ENCODE measurements around the gene AUNIP. TPM values are rescaled to one million over a fixed set of nuclear protein-coding genes. Genes with fewer than 3 reads are reported as not detected.
A peak's percentile ranks its signal among the peaks of the same experiment; 100 is the strongest.
"Not testable (repeated sequence)": the region's sequence is repeated elsewhere in the genome, so short reads cannot be mapped to it uniquely, and the experiment has no call there.

Gene AUNIP
- total and polyA plus RNA-seq, 5 donors from 2014 or later: 0.15 to 0.26 (median 0.20) TPM; not detected in 2

DNA sequence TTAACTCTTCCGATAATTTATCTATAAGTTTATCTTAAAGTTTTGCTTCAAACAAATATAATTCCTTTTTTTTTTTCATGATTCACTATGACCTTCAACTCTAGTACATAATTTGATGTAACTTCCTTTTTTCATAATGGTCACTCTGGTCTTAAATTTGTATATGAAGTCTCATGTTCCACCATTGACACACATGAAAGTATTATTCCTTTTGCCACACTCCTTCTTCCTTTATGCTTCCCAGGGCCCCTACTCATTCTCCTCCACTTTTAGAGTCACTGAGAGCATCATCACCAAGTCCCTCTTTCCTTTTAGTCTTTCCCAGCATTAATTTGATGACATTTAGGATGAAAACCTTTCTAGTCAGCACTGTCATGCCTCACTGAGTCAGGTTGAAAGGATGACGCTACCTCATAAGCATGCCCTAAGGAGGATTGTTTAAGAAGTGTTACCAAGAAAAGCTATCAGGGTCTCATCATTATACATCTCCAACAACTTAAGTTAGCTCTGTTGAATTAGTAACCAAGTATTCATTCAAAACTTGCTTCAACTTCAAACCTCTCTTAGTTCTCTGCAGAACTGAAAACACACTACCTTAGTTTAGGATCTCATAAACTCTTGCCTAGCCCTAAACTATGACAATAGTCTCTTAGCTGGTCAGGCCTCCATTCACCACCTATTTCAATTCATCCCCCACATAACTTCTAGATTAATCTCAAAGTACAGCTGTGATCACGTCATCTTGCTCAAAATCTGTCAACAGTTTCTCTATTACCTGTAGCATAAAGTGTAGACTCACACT is 14.5 kb downstream of the AUNIP start:
- Mint-ChIP-seq H3K9me3 (no peaks in the 10 kb centered on the region), H3K4me3 (no peak overlapping the region), H3K27me3 (no peaks in the 10 kb centered on the region), H3K36me3 (no peaks in the 10 kb centered on the region), H3K27ac (no peak overlapping the region), H3K4me1 (no peaks in the 10 kb centered on the region)
- H3K4me1 ChIP-seq (ENCODE audit: control insufficient read depth, insufficient read depth, low read length, poor library complexity, severe bottlenecking): no peaks in the 10 kb centered on the region
- H3K36me3 ChIP-seq (ENCODE audit: control insufficient read depth, insufficient read depth, low read length): no peaks in the 10 kb centered on the region
- no peak for ATAC-seq (ENCODE audit: low read depth in 2 of 2)
- H3K9me3 ChIP-seq (ENCODE audit: control insufficient read depth in 2 of 2, low read length in 2 of 2): peaks cover 0 to 2% of the 10 kb centered on the region in 2 experiments
- no peak overlapping the region for H3K27ac ChIP-seq (ENCODE audit: insufficient read depth, low read length, poor library complexity, severe bottlenecking)
- no peaks in the 10 kb centered on the region for H3K27me3 ChIP-seq (ENCODE audit: control insufficient read depth, insufficient read depth, low read length)
- no peak for DNase-seq
- H3K4me3 ChIP-seq (ENCODE audit: low read depth, low read length): no peak overlapping the region

DNA sequence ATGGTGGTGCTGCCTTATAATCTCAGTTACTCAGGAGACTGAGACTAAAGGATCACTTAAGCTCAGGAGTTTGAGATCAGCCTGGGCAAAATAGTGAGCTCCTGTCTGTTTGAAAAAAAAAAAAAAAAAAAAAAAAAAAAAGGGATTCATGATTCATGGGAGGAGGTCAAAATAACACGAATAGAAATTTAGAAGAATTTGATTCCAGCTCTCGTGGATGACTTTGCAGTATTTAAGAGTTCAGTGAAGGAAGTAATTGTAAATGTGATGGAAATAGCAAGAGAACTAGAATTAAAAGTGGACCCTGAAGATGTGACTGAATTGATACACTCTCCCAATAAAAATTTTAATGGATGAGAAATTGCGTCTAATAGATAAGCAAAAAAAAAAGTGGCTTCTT is 15.8 kb downstream of the AUNIP start:
- Mint-ChIP-seq H3K27me3 (no peaks in the 10 kb centered on the region), H3K4me1 (no peaks in the 10 kb centered on the region), H3K4me3 (no peak overlapping the region), H3K9me3 (peaks cover 0 to 4% (median 0%) of the 10 kb centered on the region in 7 donors), H3K27ac (no peak overlapping the region), H3K36me3 (no peaks in the 10 kb centered on the region)
- ATAC-seq (ENCODE audit: low read depth in 2 of 2): no peak
- Histone ChIP-seq H3K4me1 (ENCODE audit: control insufficient read depth, insufficient read depth, low read length, poor library complexity, severe bottlenecking) (no peaks in the 10 kb centered on the region), H3K27me3 (ENCODE audit: control insufficient read depth, insufficient read depth, low read length) (no peaks in the 10 kb centered on the region), H3K27ac (ENCODE audit: insufficient read depth, low read length, poor library complexity, severe bottlenecking) (no peak overlapping the region), H3K36me3 (ENCODE audit: control insufficient read depth, insufficient read depth, low read length) (no peaks in the 10 kb centered on the region), H3K4me3 (ENCODE audit: low read depth, low read length) (no peak overlapping the region), H3K9me3 (ENCODE audit: control insufficient read depth in 2 of 2, low read length in 2 of 2) (peaks cover 0 to 2% of the 10 kb centered on the region in 2 experiments)
- DNase-seq: no peak

DNA sequence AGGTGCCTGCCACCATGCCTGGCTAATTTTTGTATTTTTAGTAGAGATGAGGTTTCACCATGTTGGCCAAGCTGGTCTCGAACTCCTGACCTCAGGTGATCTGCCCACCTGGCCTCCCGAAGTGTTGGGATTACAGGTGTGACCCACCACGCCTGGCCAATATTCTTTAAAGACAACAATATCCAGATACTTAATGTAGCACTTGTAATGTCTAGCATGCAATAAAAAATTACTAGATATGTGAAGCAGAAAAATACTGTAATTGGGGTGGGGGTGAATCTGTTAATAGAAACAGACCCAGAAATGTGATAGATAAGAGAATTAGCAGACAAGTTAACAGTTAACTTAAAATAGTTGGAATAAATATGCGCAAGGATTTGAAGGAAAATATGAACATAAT is 19.4 kb downstream of the AUNIP start:
- H3K27me3 ChIP-seq (ENCODE audit: control insufficient read depth, insufficient read depth, low read length); H3K4me3 ChIP-seq (ENCODE audit: low read depth, low read length); H3K9me3 ChIP-seq (ENCODE audit: control insufficient read depth in 2 of 2, low read length in 2 of 2); H3K4me1 Mint-ChIP-seq; H3K27me3 Mint-ChIP-seq; H3K27ac ChIP-seq (ENCODE audit: insufficient read depth, low read length, poor library complexity, severe bottlenecking); H3K4me3 Mint-ChIP-seq; H3K9me3 Mint-ChIP-seq; H3K36me3 ChIP-seq (ENCODE audit: control insufficient read depth, insufficient read depth, low read length); H3K36me3 Mint-ChIP-seq; ATAC-seq (ENCODE audit: low read depth in 2 of 2); H3K4me1 ChIP-seq (ENCODE audit: control insufficient read depth, insufficient read depth, low read length, poor library complexity, severe bottlenecking); DNase-seq: not testable (repeated sequence)
- H3K27ac Mint-ChIP-seq: peak overlapping the region in 1 of 3 donors; percentile 82

DNA sequence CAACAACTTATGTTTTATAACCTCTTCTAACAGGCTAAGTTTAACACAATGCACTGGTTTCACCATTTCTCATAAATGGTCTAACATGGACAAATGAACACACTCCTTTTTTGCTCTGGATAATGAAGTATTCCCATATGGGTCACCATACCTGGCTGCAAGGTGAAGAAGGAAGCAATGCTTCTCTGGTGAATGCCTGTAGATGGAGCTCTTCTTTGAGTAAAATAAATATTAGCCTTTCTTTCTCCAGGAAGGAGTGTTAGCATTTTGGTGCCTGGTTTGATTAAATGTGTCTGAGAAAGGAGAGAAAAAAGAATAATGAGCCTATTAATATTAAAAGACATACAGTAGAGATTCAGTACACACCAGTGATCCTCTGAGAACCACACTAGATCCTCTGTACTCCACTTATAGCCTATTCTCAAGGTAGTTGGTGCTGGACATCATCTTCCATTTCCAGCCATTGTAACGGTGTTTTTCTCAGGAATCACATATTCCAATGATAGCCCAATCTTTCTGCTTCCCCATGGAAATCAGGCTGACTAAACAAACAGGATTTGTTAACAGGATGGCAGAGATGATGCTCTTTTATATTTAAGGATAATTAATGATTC is 21.9 kb downstream of the AUNIP start:
- H3K27ac ChIP-seq (ENCODE audit: insufficient read depth, low read length, poor library complexity, severe bottlenecking): no peak overlapping the region
- H3K4me1 Mint-ChIP-seq: peaks cover 4 to 5% (median 5%) of the 10 kb centered on the region in 4 donors
- H3K27me3 ChIP-seq (ENCODE audit: control insufficient read depth, insufficient read depth, low read length): no peaks in the 10 kb centered on the region
- peaks cover 0 to 4% (median 0%) of the 10 kb centered on the region in 7 donors for H3K9me3 Mint-ChIP-seq
- no peaks in the 10 kb centered on the region for H3K27me3 Mint-ChIP-seq
- H3K36me3 ChIP-seq (ENCODE audit: control insufficient read depth, insufficient read depth, low read length): peaks cover 15% of the 10 kb centered on the region
- no peaks in the 10 kb centered on the region for H3K4me1 ChIP-seq (ENCODE audit: control insufficient read depth, insufficient read depth, low read length, poor library complexity, severe bottlenecking)
- ATAC-seq (ENCODE audit: low read depth in 2 of 2): no peak
- H3K9me3 ChIP-seq (ENCODE audit: control insufficient read depth in 2 of 2, low read length in 2 of 2): peaks cover 0 to 2% of the 10 kb centered on the region in 2 experiments
- H3K27ac Mint-ChIP-seq: no peak overlapping the region
- no peak overlapping the region for H3K4me3 ChIP-seq (ENCODE audit: low read depth, low read length)
- DNase-seq: peak in 1 of 3 donors; percentile 24
- no peak overlapping the region for H3K4me3 Mint-ChIP-seq
- H3K36me3 Mint-ChIP-seq: peaks cover 4% of the 10 kb centered on the region

DNA sequence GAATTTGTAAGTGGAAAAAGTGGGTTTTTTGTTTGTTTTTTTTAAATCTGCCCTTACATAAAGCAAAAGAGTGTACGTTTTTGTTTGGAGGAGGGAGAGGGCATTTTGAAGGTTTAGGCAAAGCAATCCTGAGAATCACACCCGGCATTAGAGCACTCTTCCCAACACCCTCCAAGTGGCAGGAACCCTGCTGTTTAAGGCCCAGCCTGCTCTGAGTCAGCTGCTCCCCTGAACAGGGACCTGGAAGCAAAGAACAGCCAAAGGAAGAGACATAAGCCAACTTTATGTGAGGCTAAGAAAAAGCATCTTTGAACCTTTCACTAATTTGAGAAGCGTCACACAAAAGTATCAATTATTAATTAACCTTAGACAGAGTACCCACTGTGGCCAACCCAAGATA is 22.6 kb downstream of the AUNIP start:
- no peaks in the 10 kb centered on the region for H3K27me3 Mint-ChIP-seq
- no peak overlapping the region for H3K4me3 Mint-ChIP-seq
- H3K4me1 Mint-ChIP-seq: peaks cover 5 to 8% (median 5%) of the 10 kb centered on the region in 4 donors
- ATAC-seq (ENCODE audit: low read depth in 2 of 2) (no peak), DNase-seq (no peak)
- Histone ChIP-seq H3K27me3 (ENCODE audit: control insufficient read depth, insufficient read depth, low read length) (no peaks in the 10 kb centered on the region), H3K27ac (ENCODE audit: insufficient read depth, low read length, poor library complexity, severe bottlenecking) (no peak overlapping the region), H3K36me3 (ENCODE audit: control insufficient read depth, insufficient read depth, low read length) (peaks cover 22% of the 10 kb centered on the region), H3K9me3 (ENCODE audit: control insufficient read depth in 2 of 2, low read length in 2 of 2) (peaks cover 0 to 2% of the 10 kb centered on the region in 2 experiments), H3K4me1 (ENCODE audit: control insufficient read depth, insufficient read depth, low read length, poor library complexity, severe bottlenecking) (no peaks in the 10 kb centered on the region), H3K4me3 (ENCODE audit: low read depth, low read length) (no peak overlapping the region)
- peaks cover 4% of the 10 kb centered on the region for H3K36me3 Mint-ChIP-seq
- H3K9me3 Mint-ChIP-seq: peaks cover 0 to 4% (median 0%) of the 10 kb centered on the region in 7 donors
- no peak overlapping the region for H3K27ac Mint-ChIP-seq

DNA sequence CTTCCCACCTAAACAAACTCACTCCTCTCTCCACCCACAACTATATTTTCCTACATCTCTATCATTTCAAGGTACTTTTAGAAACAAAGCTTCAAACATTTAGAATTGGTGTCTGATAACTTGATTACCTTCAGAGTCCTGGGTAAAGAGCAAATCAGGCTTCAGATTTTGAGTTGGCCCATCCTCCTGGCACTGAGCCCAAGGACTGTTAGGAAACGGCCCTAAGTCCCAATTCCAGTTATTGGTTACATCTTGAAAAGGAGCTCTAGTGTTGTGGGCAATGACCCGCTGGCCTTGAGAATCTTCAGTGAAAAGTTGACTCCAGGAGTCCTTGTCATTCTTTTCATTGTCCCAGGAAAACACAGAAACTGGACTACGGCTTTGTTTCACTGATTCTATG is 24.4 kb downstream of the AUNIP start:
- peaks cover 40% of the 10 kb centered on the region for H3K36me3 ChIP-seq (ENCODE audit: control insufficient read depth, insufficient read depth, low read length)
- H3K4me1 Mint-ChIP-seq: peaks cover 5 to 10% (median 6%) of the 10 kb centered on the region in 4 donors
- no peak overlapping the region for H3K4me3 Mint-ChIP-seq
- ATAC-seq (ENCODE audit: low read depth in 2 of 2): no peak
- no peak for DNase-seq
- no peak overlapping the region for H3K4me3 ChIP-seq (ENCODE audit: low read depth, low read length)
- peaks cover 0 to 4% (median 0%) of the 10 kb centered on the region in 7 donors for H3K9me3 Mint-ChIP-seq
- peaks cover 20% of the 10 kb centered on the region for H3K36me3 Mint-ChIP-seq
- no peak overlapping the region for H3K27ac ChIP-seq (ENCODE audit: insufficient read depth, low read length, poor library complexity, severe bottlenecking)
- no peaks in the 10 kb centered on the region for H3K4me1 ChIP-seq (ENCODE audit: control insufficient read depth, insufficient read depth, low read length, poor library complexity, severe bottlenecking)
- H3K27me3 Mint-ChIP-seq: no peaks in the 10 kb centered on the region
- H3K27ac Mint-ChIP-seq: peak overlapping the region in 2 of 3 donors; percentile 42 to 57
- H3K9me3 ChIP-seq (ENCODE audit: control insufficient read depth in 2 of 2, low read length in 2 of 2): peaks cover 0 to 1% of the 10 kb centered on the region in 2 experiments
- no peaks in the 10 kb centered on the region for H3K27me3 ChIP-seq (ENCODE audit: control insufficient read depth, insufficient read depth, low read length)

DNA sequence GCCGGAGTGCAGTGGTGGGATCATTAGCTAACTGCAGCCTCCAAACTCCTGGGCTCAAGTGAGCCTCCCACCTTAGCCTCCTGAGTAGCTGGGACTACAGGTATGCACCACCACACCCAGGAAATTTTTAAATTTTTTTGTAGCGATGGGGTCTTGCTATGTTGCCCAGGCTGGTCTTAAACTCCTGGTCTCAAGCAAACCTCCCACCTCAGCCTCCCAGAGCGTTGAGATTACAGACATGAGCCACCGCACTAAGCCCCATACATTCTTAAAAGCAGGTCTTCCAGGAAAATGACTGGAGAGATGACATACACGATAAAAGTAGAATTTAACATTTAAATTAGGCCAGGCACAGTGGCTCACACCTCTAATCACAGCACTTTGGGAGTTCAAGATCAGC is 26.1 kb downstream of the AUNIP start:
- Mint-ChIP-seq H3K36me3 (peaks cover 31% of the 10 kb centered on the region), H3K4me3 (no peak overlapping the region), H3K27ac (no peak overlapping the region), H3K4me1 (peaks cover 5 to 10% (median 6%) of the 10 kb centered on the region in 4 donors), H3K9me3 (no peaks in the 10 kb centered on the region), H3K27me3 (no peaks in the 10 kb centered on the region)
- Histone ChIP-seq H3K36me3 (ENCODE audit: control insufficient read depth, insufficient read depth, low read length) (peaks cover 56% of the 10 kb centered on the region), H3K9me3 (ENCODE audit: control insufficient read depth in 2 of 2, low read length in 2 of 2) (no peaks in the 10 kb centered on the region), H3K27ac (ENCODE audit: insufficient read depth, low read length, poor library complexity, severe bottlenecking) (no peak overlapping the region), H3K27me3 (ENCODE audit: control insufficient read depth, insufficient read depth, low read length) (no peaks in the 10 kb centered on the region), H3K4me1 (ENCODE audit: control insufficient read depth, insufficient read depth, low read length, poor library complexity, severe bottlenecking) (no peaks in the 10 kb centered on the region), H3K4me3 (ENCODE audit: low read depth, low read length) (no peak overlapping the region)
- no peak for ATAC-seq (ENCODE audit: low read depth in 2 of 2)
- no peak for DNase-seq

Measured in CD4-positive, CD25-positive, alpha-beta regulatory T cell (primary cell).